Endodermal cell (in vitro differentiated cells): ENCODE measurements around the gene GREB1. TPM values are rescaled to one million over a fixed set of nuclear protein-coding genes. Genes with fewer than 3 reads are reported as not detected.

Source experiments
- DNase-seq: peaks from one replicate; pipeline ENCODE4 v3.0.0-alpha.2; 2017
- H3K27ac ChIP-seq: 2 replicates; pipeline ENCODE4 v1.5.1; 2013; ENCODE audit warnings: mild to moderate bottlenecking, low read depth, low read length, moderate library complexity
- H3K27me3 ChIP-seq: 2 replicates; pipeline ENCODE4 v1.6.1; 2013; ENCODE audit warnings: mild to moderate bottlenecking, low read length, moderate library complexity; ENCODE audit not compliant: insufficient read depth, control insufficient read depth, poor library complexity, severe bottlenecking
- H3K36me3 ChIP-seq: 2 replicates; pipeline ENCODE4 v1.7.0; 2013; ENCODE audit warnings: mild to moderate bottlenecking, low read length, moderate library complexity; ENCODE audit not compliant: control insufficient read depth, insufficient read depth
- H3K4me1 ChIP-seq: one replicate; pipeline ENCODE4 v1.7.0; 2013; ENCODE audit warnings: low read length; ENCODE audit not compliant: control insufficient read depth, insufficient read depth
- H3K4me3 ChIP-seq: 2 replicates; pipeline ENCODE4 v1.5.1; 2013; ENCODE audit warnings: mild to moderate bottlenecking, low read length, moderate library complexity
- H3K9ac ChIP-seq: 2 replicates; pipeline ENCODE4 v1.6.1; 2013; ENCODE audit warnings: mild to moderate bottlenecking, low read length, moderate library complexity; ENCODE audit not compliant: poor library complexity, severe bottlenecking; ENCODE audit errors: extremely low read depth
- H3K9me3 ChIP-seq: 2 replicates; pipeline ENCODE4 v1.6.1; 2013; ENCODE audit warnings: mild to moderate bottlenecking, low read length, moderate library complexity; ENCODE audit not compliant: control insufficient read depth
- H3K27ac Mint-ChIP-seq: 2 replicates; pipeline ENCODE4 v1.8.0; 2020; ENCODE audit warnings: mixed read lengths
- H3K27me3 Mint-ChIP-seq: 2 replicates; pipeline ENCODE4 v1.8.0; 2021; ENCODE audit warnings: mild to moderate bottlenecking, mixed read lengths; ENCODE audit not compliant: insufficient read depth
- H3K36me3 Mint-ChIP-seq: 2 replicates; pipeline ENCODE4 v1.8.0; 2020; ENCODE audit warnings: low read depth, mixed read lengths
- H3K4me1 Mint-ChIP-seq: 2 replicates; pipeline ENCODE4 v1.8.0; 2020; ENCODE audit warnings: mixed read lengths
- H3K4me3 Mint-ChIP-seq: 2 replicates; pipeline ENCODE4 v1.8.0; 2020; ENCODE audit warnings: mild to moderate bottlenecking, moderate library complexity, mixed read lengths
- H3K9me3 Mint-ChIP-seq: 2 replicates; pipeline ENCODE4 v1.8.0; 2020; ENCODE audit warnings: mild to moderate bottlenecking, mixed read lengths
- WGBS, 2 experiments: methylation state at CpG; one replicate each; pipeline versions ENCODE4 v1.1.5 to v1.1.7; 2013; ENCODE audit warnings: missing lambda C conversion rate in 2 of 2, mixed read lengths in 1 of 2; ENCODE audit not compliant: insufficient coverage in 1 of 2, insufficient read length in 1 of 2; 5-methylcytosine and 5-hydroxymethylcytosine counted together
- total RNA-seq, 2 donors: library from RNA; stranded (reverse); fragmentation: NEBNext Ultra II Directional in 1 of 2; extraction: Animal tissue kit (Norgen Biotek cat#: 25700) in 1 of 2; gene quantifications; 2 replicates in 1 of 2; 3 replicates in 1 of 2; pipeline ENCODE4 v1.2.1, GENCODE V29; 2021
- TF ChIP-seq, protein P1 (sequence below): fragments of 200-600 bp; sonication (generic); conservative IDR thresholded peaks from 2 replicates; pipeline ENCODE4 v1.5.0; 2021; ENCODE audit warnings: antibody characterized with exemption, mild to moderate bottlenecking

Gene GREB1
- total RNA-seq, 2 donors from 2014 or later: 86.4 to 106 TPM

DNA sequence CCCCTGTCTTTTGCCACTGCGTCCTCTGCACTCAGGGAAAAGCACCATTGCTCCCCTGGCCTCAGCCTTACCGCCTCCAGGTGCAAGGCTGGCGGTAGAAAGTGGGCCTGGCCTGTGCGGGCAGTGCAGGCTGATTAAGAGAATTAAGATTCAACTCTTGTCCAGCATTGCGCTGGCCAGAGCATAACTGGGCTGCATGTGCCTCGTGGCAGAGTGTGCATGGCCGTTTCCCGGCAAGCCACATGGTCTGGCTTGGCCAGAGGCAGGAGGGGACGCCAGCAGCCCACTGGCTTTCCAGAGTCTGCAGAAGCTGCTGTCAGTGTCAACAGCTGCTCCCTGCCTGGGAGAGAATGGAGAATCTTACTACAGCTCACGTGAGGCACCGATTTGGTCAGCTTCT is 123.8 kb downstream of the GREB1 start:
- Histone ChIP-seq H3K9me3 (no peaks in the 10 kb centered on the region), H3K27ac (no peak overlapping the region), H3K4me1 (no peaks in the 10 kb centered on the region), H3K4me3 (no peak overlapping the region), H3K9ac (no peak overlapping the region), H3K27me3 (no peaks in the 10 kb centered on the region), H3K36me3 (no peaks in the 10 kb centered on the region)
- Mint-ChIP-seq H3K9me3 (peaks cover 4% of the 10 kb centered on the region), H3K4me3 (no peak overlapping the region), H3K27ac (no peak overlapping the region), H3K4me1 (no peaks in the 10 kb centered on the region), H3K36me3 (no peaks in the 10 kb centered on the region), H3K27me3 (peaks cover 10% of the 10 kb centered on the region)
- DNase-seq: no peak
- TF ChIP-seq, protein P1, sequence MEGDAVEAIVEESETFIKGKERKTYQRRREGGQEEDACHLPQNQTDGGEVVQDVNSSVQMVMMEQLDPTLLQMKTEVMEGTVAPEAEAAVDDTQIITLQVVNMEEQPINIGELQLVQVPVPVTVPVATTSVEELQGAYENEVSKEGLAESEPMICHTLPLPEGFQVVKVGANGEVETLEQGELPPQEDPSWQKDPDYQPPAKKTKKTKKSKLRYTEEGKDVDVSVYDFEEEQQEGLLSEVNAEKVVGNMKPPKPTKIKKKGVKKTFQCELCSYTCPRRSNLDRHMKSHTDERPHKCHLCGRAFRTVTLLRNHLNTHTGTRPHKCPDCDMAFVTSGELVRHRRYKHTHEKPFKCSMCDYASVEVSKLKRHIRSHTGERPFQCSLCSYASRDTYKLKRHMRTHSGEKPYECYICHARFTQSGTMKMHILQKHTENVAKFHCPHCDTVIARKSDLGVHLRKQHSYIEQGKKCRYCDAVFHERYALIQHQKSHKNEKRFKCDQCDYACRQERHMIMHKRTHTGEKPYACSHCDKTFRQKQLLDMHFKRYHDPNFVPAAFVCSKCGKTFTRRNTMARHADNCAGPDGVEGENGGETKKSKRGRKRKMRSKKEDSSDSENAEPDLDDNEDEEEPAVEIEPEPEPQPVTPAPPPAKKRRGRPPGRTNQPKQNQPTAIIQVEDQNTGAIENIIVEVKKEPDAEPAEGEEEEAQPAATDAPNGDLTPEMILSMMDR: no peak
- 82 to 90% methylated on average over 4 to 11 of the region's 11 CpGs for WGBS, 2 experiments

DNA sequence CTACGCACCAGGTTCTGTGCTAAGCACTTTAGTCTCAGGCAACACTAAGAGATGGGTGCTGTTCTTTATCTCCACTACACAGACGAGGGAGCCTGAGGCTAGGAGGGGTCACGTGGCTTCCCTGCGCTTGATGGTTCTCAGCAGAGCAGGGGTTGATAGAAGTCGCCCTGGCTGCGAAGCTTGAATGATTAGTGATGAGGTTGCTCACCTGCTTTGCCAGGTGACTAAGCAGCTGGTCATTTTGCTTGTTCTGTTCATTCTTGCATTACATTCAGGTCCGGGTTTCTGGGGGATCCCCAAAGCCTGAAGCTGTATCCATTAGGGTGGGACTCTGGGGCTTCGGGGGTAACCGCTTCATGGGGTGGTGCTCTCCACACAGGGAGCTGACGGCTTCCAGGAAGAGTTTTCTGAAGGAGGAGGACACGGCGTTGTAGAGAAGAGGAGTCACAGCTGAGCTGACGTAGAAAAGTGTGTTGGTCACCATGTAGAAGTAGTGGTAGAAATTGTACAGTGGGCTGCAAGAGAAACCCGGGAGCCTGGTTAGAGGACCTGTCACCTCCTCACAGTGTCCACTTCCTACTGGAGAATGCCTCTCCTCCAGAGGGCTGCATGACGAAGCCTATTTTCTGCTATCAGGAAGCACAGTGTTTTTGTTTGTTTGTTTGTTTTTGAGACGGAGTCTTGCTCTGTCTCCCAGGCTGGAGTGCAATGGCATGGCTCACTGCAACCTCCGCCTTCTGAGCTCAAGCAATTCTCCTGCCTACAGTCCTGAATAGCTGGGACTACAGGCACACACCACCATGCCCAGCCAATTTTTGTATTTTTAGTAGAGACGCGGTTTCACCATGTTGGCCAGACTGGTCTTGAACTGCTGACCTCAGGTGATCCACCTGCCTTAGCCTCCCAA is 124.6 kb downstream of the GREB1 start:
- H3K27me3 Mint-ChIP-seq: peaks cover 10% of the 10 kb centered on the region
- Histone ChIP-seq H3K4me3 (no peak overlapping the region), H3K9me3 (no peaks in the 10 kb centered on the region), H3K9ac (no peak overlapping the region), H3K27me3 (no peaks in the 10 kb centered on the region), H3K27ac (no peak overlapping the region), H3K36me3 (no peaks in the 10 kb centered on the region), H3K4me1 (no peaks in the 10 kb centered on the region)
- H3K4me1 Mint-ChIP-seq: no peaks in the 10 kb centered on the region
- DNase-seq: no peak
- no peaks in the 10 kb centered on the region for H3K36me3 Mint-ChIP-seq
- H3K9me3 Mint-ChIP-seq: peaks cover 12% of the 10 kb centered on the region
- 92 to 96% methylated on average over 12 to 19 of the region's 19 CpGs for WGBS, 2 experiments
- TF ChIP-seq, protein P1: no peak
- no peak overlapping the region for H3K27ac Mint-ChIP-seq
- no peak overlapping the region for H3K4me3 Mint-ChIP-seq

DNA sequence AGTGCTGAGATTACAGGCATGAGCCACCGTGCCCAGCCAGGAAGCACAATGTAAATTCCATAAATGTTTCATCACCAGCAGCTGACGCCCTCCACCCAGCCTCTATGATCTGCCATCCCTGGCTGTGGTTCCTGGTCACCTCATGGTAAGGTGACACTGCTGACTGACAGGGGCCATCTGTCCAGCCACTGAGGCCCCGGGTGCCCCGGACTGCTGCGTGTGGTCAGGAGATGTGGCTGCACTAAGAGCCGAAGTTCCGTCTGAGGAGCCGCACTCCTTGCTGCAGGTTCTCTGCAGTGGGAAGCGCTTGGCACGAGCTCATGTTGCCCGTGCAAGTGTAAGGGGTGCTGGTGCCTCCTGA is 125.2 kb downstream of the GREB1 start:
- H3K9ac ChIP-seq: no peak overlapping the region
- H3K27me3 ChIP-seq: no peaks in the 10 kb centered on the region
- no peaks in the 10 kb centered on the region for H3K9me3 ChIP-seq
- no peaks in the 10 kb centered on the region for H3K36me3 Mint-ChIP-seq
- no peak overlapping the region for H3K27ac ChIP-seq
- no peaks in the 10 kb centered on the region for H3K4me1 Mint-ChIP-seq
- H3K36me3 ChIP-seq: no peaks in the 10 kb centered on the region
- no peak overlapping the region for H3K4me3 ChIP-seq
- no peak overlapping the region for H3K27ac Mint-ChIP-seq
- WGBS, 2 experiments: 91 to 92% methylated on average over 11 of the region's 11 CpGs
- peaks cover 12% of the 10 kb centered on the region for H3K9me3 Mint-ChIP-seq
- no peak overlapping the region for H3K4me3 Mint-ChIP-seq
- DNase-seq: no peak
- TF ChIP-seq, protein P1: no peak
- H3K4me1 ChIP-seq: no peaks in the 10 kb centered on the region
- H3K27me3 Mint-ChIP-seq: peaks cover 10% of the 10 kb centered on the region
